SKM-1 treated with dmso at 0.1 percent for 144 hours (cell line): Measurements from ENCODE around the gene DNAI4.
"Not testable (repeated sequence)": the region's sequence is repeated elsewhere in the genome, so short reads cannot be mapped to it uniquely, and the experiment has no call there.

Experiments
- DNase-seq: peaks from one replicate; lab custom pipeline; 2025; ENCODE audit not compliant: unreplicated experiment; lab: John Stamatoyannopoulos, UW

The DNAI4 gene

GRCh38 chr1:66833112-66833511 is 91.5 kb downstream of the DNAI4 start:
- DNase-seq = no peak

- no peak for DNase-seq
Measured at GRCh38 chr1:66831529-66832239, 93.0 kb downstream of the DNAI4 start.

GRCh38 chr1:66824771-66825170 is 99.9 kb downstream of the DNAI4 start:
- no peak for DNase-seq

GRCh38 chr1:66809736-66810326 is 114.8 kb downstream of the DNAI4 start:
- no peak for DNase-seq

- DNase-seq = no peak
Measured at GRCh38 chr1:66809245-66809644, 115.4 kb downstream of the DNAI4 start.

- not testable (repeated sequence) for DNase-seq
Measured at GRCh38 chr1:66795839-66796238, 128.8 kb downstream of the DNAI4 start.

GRCh38 chr1:66791621-66792610 is 132.7 kb downstream of the DNAI4 start:
- no peak for DNase-seq

- no peak for DNase-seq
Measured at GRCh38 chr1:66788231-66788939, 136.3 kb downstream of the DNAI4 start.

GRCh38 chr1:66787641-66788040 is 137.0 kb downstream of the DNAI4 start:
- DNase-seq = no peak

- not testable (repeated sequence) for DNase-seq
Measured at GRCh38 chr1:66785800-66786199, 138.9 kb downstream of the DNAI4 start.

GRCh38 chr1:66779475-66780078 is 145.1 kb downstream of the DNAI4 start:
- no peak for DNase-seq

- no peak for DNase-seq
Measured at GRCh38 chr1:66778969-66779368, 145.7 kb downstream of the DNAI4 start.

GRCh38 chr1:66778266-66778665 is 146.4 kb downstream of the DNAI4 start:
- DNase-seq = no peak

- no peak for DNase-seq
Measured at GRCh38 chr1:66777831-66778230, 146.8 kb downstream of the DNAI4 start.

- no peak for DNase-seq
Measured at GRCh38 chr1:66775646-66776045, 149.0 kb downstream of the DNAI4 start.

- DNase-seq = no peak
Measured at GRCh38 chr1:66774438-66774837, 150.2 kb downstream of the DNAI4 start.

- no peak for DNase-seq
Measured at GRCh38 chr1:66773227-66773626, 151.4 kb downstream of the DNAI4 start.

- no peak for DNase-seq
Measured at GRCh38 chr1:66770694-66771093, 154.0 kb downstream of the DNAI4 start.

GRCh38 chr1:66770240-66770639 is 154.4 kb downstream of the DNAI4 start:
- no peak for DNase-seq

- DNase-seq = no peak
Measured at GRCh38 chr1:66769512-66770229, 155.0 kb downstream of the DNAI4 start.
